HCT116 (cell line): ENCODE results near the gene PXDN. TPM values are rescaled to one million over a fixed set of nuclear protein-coding genes. Genes with fewer than 3 reads are reported as not detected.

Experiments used
- ATAC-seq: fragments of 200-7000 bp; cut with Tn5 transposase; 2 replicates; pipeline ENCODE4 v1.9.1; 2020; ENCODE audit warnings: mild to moderate bottlenecking, moderate library complexity
- BruUV-seq: library from RNA; stranded (reverse); fragments of 400-500 nt; replicated peaks from 2 replicates; lab custom pipeline; 2021; lab: Mats Ljungman, UMichigan
- CTCF ChIA-PET: fragments of 300-600 bp; sonication (Branson Sonifier 250); formaldehyde crosslinking; loops from one replicate; lab custom pipeline; 2021; ENCODE audit warnings: antibody characterized with exemption; lab: Charles Lee
- POLR2A ChIA-PET: fragments of 300-600, 350-600 bp; sonication (Branson Sonifier 250); formaldehyde crosslinking; loops from one replicate; lab custom pipeline; 2021; ENCODE audit warnings: antibody characterized with exemption; lab: Charles Lee
- RAD21 ChIA-PET, 2 experiments: fragments of 300-600 bp; sonication (Branson Sonifier 250); formaldehyde crosslinking; loops; one replicate each; lab custom pipeline; 2023; ENCODE audit warnings: low total read pairs in 2 of 2; ENCODE audit not compliant: uncharacterized antibody in 2 of 2, unreplicated experiment in 2 of 2, low non-redundant PET in 1 of 2; lab: Charles Lee
- DNase-seq: peaks from one replicate; pipeline ENCODE4 v3.0.0-alpha.2; 2010; ENCODE audit warnings: low read depth, low spot score
- H2AFZ ChIP-seq: fragments of 200-600 bp; shearing (Covaris generic), sonication (generic); 2 replicates; pipeline ENCODE4 v1.6.1; 2017; ENCODE audit warnings: low read depth, mixed run types, mixed read lengths, antibody characterized with exemption, low read length; ENCODE audit not compliant: poor library complexity, severe bottlenecking
- H3K27ac ChIP-seq: 2 replicates; pipeline ENCODE4 v1.5.1; 2012; ENCODE audit warnings: low read depth, low read length
- H3K27me3 ChIP-seq: fragments of 200-600 bp; sonication (generic); 2 replicates; pipeline ENCODE4 v1.6.1; 2016; ENCODE audit warnings: mixed run types, low read length, mixed read lengths; ENCODE audit not compliant: insufficient read depth
- H3K36me3 ChIP-seq, 2 experiments: fragments of 200-500 bp in 1 of 2; fragments of 200-600 bp in 1 of 2; sonication (Bioruptor generic) in 1 of 2; sonication (generic) in 1 of 2; 2 replicates each; pipeline versions ENCODE4 v1.5.1 to v1.6.1; 2014 to 2016; ENCODE audit warnings: low read length in 2 of 2, inconsistent platforms in 1 of 2, mixed read lengths in 1 of 2, mixed run types in 1 of 2; ENCODE audit not compliant: insufficient read depth in 2 of 2, control insufficient read depth in 1 of 2
- H3K4me1 ChIP-seq, 2 experiments: fragments of 200-600 bp in 1 of 2; sonication (generic) in 1 of 2; 2 replicates each; pipeline versions ENCODE4 v1.5.1 to v1.6.1; 2012 to 2017; ENCODE audit warnings: low read length in 2 of 2, inconsistent platforms in 1 of 2, mild to moderate bottlenecking in 1 of 2, mixed read lengths in 1 of 2, mixed run types in 1 of 2, moderate library complexity in 1 of 2; ENCODE audit not compliant: insufficient read depth in 2 of 2, control insufficient read depth in 1 of 2
- H3K4me2 ChIP-seq: fragments of 200-600 bp; sonication (generic); 2 replicates; pipeline ENCODE4 v1.6.1; 2017; ENCODE audit warnings: mixed run types, low read length, mixed read lengths
- H3K4me3 ChIP-seq, 2 experiments: fragments of 200-600 bp in 1 of 2; sonication (generic) in 1 of 2; replicated peaks in 1 of 2; 2 replicates each; pipeline ENCODE4 v1.5.1; 2011 to 2016; ENCODE audit warnings: low read length in 2 of 2, control low read depth in 1 of 2, low read depth in 1 of 2, mild to moderate bottlenecking in 1 of 2, mixed read lengths in 1 of 2, mixed run types in 1 of 2
- H3K79me2 ChIP-seq: fragments of 200-600 bp; sonication (generic); 2 replicates; pipeline ENCODE4 v1.6.1; 2017; ENCODE audit warnings: mild to moderate bottlenecking, mixed run types, low read length, moderate library complexity, mixed read lengths; ENCODE audit not compliant: insufficient read depth
- H3K9ac ChIP-seq: fragments of 200-600 bp; sonication (generic); 2 replicates; pipeline ENCODE4 v1.6.1; 2016; ENCODE audit warnings: low read length, mixed read lengths
- H3K9me2 ChIP-seq: fragments of 200-600 bp; sonication (generic), shearing (Covaris generic); 2 replicates; pipeline ENCODE4 v1.6.1; 2017; ENCODE audit warnings: mixed run types, mild to moderate bottlenecking, moderate library complexity; ENCODE audit not compliant: insufficient read depth
- H3K9me3 ChIP-seq, 2 experiments: fragments of 200-500 bp in 1 of 2; fragments of 200-600 bp in 1 of 2; sonication (Bioruptor generic) in 1 of 2; sonication (generic) in 1 of 2; 2 replicates each; pipeline ENCODE4 v1.6.1; 2014 to 2017; ENCODE audit warnings: low read length in 2 of 2, mixed read lengths in 2 of 2, inconsistent platforms in 1 of 2, low read depth in 1 of 2, mild to moderate bottlenecking in 1 of 2, mixed run types in 1 of 2, moderate library complexity in 1 of 2; ENCODE audit not compliant: control insufficient read depth in 1 of 2, insufficient read depth in 1 of 2
- H4K20me1 ChIP-seq: fragments of 200-600 bp; sonication (generic), shearing (Covaris generic); 2 replicates; pipeline ENCODE4 v1.6.1; 2017; ENCODE audit warnings: mixed run types, mild to moderate bottlenecking, moderate library complexity; ENCODE audit not compliant: insufficient read depth
- ATF3 ChIP-seq: IDR thresholded peaks from 2 replicates; pipeline ENCODE4 v1.6.1; 2012
- CBX3 ChIP-seq: IDR thresholded peaks from 2 replicates; pipeline ENCODE4 v1.6.1; 2012; ENCODE audit warnings: low read depth
- CEBPB ChIP-seq: IDR thresholded peaks from 2 replicates; pipeline ENCODE4 v1.6.1; 2012; ENCODE audit warnings: low read depth
- EGR1 ChIP-seq: IDR thresholded peaks from 2 replicates; pipeline ENCODE4 v1.6.1; 2012; ENCODE audit warnings: low read depth
- EZH2phosphoT487 ChIP-seq: fragments of 200-600 bp; IDR thresholded peaks from 2 replicates; pipeline ENCODE4 v1.6.1; 2018; ENCODE audit warnings: antibody characterized with exemption, borderline replicate concordance
- FOSL1 ChIP-seq: IDR thresholded peaks from 2 replicates; pipeline ENCODE4 v1.6.1; 2012; ENCODE audit warnings: low read depth
- JUND ChIP-seq: IDR thresholded peaks from 2 replicates; pipeline ENCODE4 v1.6.1; 2012
- RAD21 ChIP-seq: IDR thresholded peaks from 2 replicates; pipeline ENCODE4 v1.6.1; 2012; ENCODE audit warnings: low read depth, mild to moderate bottlenecking
- REST ChIP-seq: IDR thresholded peaks from 2 replicates; pipeline ENCODE4 v1.6.1; 2012; ENCODE audit warnings: low read depth
- YY1 ChIP-seq: IDR thresholded peaks from 2 replicates; pipeline ENCODE4 v1.6.1; 2011; ENCODE audit warnings: low read length, low read depth, moderate library complexity, mild to moderate bottlenecking; ENCODE audit not compliant: insufficient replicate concordance; ENCODE audit errors: extremely low read depth
- ZBTB33 ChIP-seq: IDR thresholded peaks from 2 replicates; pipeline ENCODE4 v1.6.1; 2011; ENCODE audit warnings: mild to moderate bottlenecking, low read length, moderate library complexity; ENCODE audit not compliant: insufficient replicate concordance; ENCODE audit errors: extremely low read depth
- ZFX ChIP-seq: fragments of 450-650 bp; IDR thresholded peaks from 2 replicates; pipeline ENCODE4 v1.6.1; 2017
- ZNF274 ChIP-seq: fragments of 200-500 bp; sonication (Bioruptor generic); IDR thresholded peaks from 2 replicates; pipeline ENCODE4 v1.6.1; 2014; ENCODE audit warnings: mild to moderate bottlenecking, low read depth, low read length, inconsistent platforms
- intact Hi-C: fragments of 100-400 bp; cut with micrococcal nuclease; formaldehyde crosslinking; loops from 2 replicates; pipeline ENCODE4 v1.10.0; 2022
- total RNA-seq: library from RNA; stranded (reverse); gene quantifications from one replicate; pipeline ENCODE4 v1.2.1, GENCODE V29; 2021; ENCODE audit not compliant: unreplicated experiment

PXDN gene
- total RNA-seq, 1 experiment from 2014 or later = 10.7 TPM

- POLR2A ChIA-PET = no interaction called here
- RAD21 ChIA-PET = no interaction called here
- intact Hi-C loops = no loop called here
- no peak overlapping the region for H3K4me2 ChIP-seq
- DNase-seq (no peak), ATAC-seq (no peak)
- H3K27me3 ChIP-seq = no peaks in the 10 kb centered on the region
- H3K9me2 ChIP-seq = no peaks in the 10 kb centered on the region
- BruUV-seq = no TSS peak
- TF ChIP-seq ZFX = no peak
- TF ChIP-seq REST = no peak
- TF ChIP-seq RAD21 = no peak
- TF ChIP-seq YY1 = no peak
- TF ChIP-seq CEBPB = no peak
- no peak for TF ChIP-seq ZBTB33
- TF ChIP-seq ATF3 = no peak
- no peak for TF ChIP-seq EGR1
- TF ChIP-seq CBX3 = no peak
- TF ChIP-seq EZH2phosphoT487 = no peak
- no peak for TF ChIP-seq FOSL1
- TF ChIP-seq JUND = no peak
- TF ChIP-seq ZNF274 = no peak
- H4K20me1 ChIP-seq = no peaks in the 10 kb centered on the region
- no peak overlapping the region for H3K4me3 ChIP-seq
- CTCF ChIA-PET = no interaction called here
- no peak overlapping the region for H2AFZ ChIP-seq
- no peaks in the 10 kb centered on the region for H3K79me2 ChIP-seq
- H3K9ac ChIP-seq = no peak overlapping the region
- no peak overlapping the region for H3K27ac ChIP-seq
- no peaks in the 10 kb centered on the region for H3K36me3 ChIP-seq
- no peaks in the 10 kb centered on the region for H3K4me1 ChIP-seq
- no peaks in the 10 kb centered on the region for H3K9me3 ChIP-seq
Observed at GRCh38 chr2:1664698-1665097, 79.6 kb downstream of the PXDN start.
